ENCODE measurements around the gene PCNT.

DNA sequence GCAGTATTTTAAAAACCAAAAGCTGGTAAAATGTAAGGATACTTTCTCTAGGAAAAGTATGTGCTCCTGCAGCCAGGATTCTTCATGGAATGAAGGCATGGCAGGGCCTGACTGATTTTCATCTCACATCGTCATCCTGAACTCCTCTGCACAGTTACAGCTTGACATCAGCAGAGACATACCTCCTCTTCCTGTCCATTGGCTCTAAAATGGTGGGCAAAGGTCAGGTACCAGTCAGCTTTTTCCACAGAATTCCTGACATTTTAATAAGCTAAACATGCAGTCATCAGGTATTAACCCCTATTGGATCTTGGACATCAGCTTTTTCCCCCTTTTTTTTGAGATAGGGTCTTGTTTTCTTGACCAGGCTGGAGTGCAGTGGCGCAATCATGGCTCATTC is 5.8 kb downstream of the PCNT start:
- TF ChIP-seq, protein P1, sequence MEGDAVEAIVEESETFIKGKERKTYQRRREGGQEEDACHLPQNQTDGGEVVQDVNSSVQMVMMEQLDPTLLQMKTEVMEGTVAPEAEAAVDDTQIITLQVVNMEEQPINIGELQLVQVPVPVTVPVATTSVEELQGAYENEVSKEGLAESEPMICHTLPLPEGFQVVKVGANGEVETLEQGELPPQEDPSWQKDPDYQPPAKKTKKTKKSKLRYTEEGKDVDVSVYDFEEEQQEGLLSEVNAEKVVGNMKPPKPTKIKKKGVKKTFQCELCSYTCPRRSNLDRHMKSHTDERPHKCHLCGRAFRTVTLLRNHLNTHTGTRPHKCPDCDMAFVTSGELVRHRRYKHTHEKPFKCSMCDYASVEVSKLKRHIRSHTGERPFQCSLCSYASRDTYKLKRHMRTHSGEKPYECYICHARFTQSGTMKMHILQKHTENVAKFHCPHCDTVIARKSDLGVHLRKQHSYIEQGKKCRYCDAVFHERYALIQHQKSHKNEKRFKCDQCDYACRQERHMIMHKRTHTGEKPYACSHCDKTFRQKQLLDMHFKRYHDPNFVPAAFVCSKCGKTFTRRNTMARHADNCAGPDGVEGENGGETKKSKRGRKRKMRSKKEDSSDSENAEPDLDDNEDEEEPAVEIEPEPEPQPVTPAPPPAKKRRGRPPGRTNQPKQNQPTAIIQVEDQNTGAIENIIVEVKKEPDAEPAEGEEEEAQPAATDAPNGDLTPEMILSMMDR (IDR thresholded peaks at IDR 0.05): no peak
- TF ChIP-seq POLR2A (IDR thresholded peaks at IDR 0.05): no peak

All from breast epithelium (tissue), 3 donors.